ENCODE data around the gene SYT8.

The SYT8 gene

DNA sequence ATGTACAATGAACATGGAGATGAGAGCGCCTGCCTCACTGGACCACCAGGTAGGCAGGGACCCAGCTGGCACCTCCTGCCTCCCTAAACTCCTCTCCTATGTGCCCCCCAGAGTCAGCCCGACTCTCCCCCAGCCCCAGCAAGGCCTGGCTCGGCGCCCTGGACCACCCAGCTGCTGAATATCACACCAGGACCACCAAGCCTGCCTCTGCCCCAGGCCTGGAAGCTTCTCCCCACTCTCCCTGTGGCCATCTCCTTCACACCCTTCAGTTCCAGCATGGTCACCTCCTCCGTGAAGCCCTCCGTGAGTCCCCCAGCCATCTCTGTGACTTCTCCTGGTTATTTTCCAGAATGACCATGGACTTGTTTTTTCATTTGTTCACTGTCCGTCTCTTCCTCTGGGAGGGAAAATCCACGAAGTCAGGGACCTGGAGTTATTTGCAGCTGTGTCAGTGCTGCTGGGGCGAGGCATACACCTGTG, 11.7 kb downstream of the SYT8 start:
- DNase-seq, result no peak

DNA sequence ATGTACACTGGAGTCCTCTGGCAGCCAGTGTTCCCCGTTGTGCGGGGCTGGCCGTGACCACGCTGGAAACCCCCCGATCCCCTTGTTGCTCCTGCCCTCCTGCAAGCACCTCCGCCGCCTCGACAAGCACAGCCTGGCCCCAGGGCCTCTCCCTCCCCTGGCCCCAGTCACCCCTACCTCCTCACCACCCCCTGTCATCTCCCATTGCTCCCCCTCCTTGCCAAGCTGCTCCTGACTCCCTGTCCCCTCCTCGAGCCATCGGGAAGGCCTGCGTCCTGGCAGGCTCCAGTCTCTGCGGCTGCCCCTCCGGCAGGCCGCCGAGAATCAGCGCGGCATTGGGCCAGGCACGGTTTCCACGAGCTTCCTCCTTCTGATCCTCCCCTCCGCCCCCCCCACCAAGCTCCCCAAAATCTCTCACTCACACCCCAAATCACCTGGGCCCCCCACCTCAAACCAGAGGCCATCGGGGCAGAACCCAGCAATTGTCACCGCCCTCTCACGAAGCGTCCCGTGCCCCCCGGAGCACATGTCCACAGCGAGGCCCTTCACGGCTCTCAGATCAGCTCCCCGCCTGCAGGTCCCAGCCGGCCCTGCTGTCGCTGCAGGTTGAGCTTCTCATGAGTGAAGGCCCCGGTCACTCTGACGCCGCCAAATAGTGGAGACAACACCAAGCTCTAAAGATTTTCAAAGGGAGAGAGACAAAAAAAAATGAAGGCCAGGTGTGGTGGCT, 12.4 kb downstream of the SYT8 start:
- no peak for DNase-seq

DNA sequence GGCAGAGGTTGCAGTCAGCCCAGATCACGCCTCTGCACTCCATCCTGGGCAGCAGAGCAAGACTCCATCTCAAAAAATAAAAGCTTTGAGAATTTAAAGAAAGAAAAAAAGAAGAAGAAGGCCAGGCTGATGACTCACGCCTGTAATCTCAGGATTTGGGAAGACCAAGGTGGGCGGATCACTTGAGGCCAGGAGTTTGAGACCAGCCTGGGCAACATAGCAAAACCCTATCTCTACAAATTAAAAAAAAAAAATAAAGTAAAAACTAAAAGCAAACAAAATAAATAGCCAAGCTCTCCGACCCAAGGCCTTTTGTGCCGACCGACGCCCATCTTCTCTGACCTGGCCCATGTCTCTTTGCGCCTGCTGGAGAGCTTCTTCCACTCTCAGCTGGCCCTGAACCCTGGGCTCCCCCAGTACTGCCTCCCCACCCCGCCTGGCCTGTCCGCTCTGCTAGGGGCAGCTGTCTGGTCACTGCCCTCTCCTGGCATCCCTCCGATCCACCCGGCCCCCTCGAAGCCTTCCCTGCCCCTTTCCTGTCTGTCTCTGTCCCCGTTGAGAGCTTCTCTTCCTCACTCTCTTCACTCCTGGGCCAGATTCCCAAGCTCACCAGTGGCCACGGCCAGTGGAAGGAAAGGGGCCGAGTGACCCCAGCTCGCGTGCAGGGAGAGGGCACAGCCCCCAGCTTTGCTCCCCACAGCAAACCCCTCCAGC, 13.3 kb downstream of the SYT8 start:
- DNase-seq, result no peak

DNA sequence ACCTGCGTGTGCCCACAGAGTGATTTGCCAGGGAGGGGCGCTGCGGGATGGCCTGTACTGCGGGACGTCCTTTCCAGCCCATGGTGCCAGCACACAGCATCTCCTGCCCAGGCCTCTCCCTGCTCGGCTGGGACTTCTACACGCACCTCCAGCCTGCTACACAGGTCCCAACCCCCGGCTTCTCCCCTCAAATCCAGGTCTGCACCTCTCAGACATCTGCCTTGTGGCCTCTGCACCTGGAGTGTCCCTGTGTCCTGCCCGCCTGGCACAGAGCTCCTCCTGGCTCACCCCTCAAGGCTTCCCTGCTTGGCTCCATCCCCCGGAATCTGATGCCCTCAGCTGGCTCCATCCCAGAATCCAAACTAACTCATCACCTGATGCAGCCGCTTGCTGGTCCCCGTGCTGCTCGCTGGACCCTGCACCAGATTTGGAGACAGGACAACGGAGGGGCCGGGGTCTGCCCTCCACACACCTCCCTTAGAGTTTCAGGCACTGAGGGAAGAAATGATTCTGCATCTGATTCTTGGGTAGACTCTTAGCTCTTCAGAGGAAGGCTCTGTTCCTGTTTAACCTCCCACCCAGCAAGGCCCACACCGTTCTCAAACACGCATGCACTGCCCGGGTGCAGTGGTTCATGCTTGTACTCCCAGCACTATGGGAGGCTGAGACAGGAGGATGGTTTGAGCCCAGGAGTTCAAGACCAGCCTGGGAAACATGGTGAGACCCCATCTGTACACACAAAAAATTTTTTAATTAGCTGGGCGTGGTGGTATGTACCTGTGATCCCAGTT, 14.0 kb downstream of the SYT8 start:
- no peak for DNase-seq

DNA sequence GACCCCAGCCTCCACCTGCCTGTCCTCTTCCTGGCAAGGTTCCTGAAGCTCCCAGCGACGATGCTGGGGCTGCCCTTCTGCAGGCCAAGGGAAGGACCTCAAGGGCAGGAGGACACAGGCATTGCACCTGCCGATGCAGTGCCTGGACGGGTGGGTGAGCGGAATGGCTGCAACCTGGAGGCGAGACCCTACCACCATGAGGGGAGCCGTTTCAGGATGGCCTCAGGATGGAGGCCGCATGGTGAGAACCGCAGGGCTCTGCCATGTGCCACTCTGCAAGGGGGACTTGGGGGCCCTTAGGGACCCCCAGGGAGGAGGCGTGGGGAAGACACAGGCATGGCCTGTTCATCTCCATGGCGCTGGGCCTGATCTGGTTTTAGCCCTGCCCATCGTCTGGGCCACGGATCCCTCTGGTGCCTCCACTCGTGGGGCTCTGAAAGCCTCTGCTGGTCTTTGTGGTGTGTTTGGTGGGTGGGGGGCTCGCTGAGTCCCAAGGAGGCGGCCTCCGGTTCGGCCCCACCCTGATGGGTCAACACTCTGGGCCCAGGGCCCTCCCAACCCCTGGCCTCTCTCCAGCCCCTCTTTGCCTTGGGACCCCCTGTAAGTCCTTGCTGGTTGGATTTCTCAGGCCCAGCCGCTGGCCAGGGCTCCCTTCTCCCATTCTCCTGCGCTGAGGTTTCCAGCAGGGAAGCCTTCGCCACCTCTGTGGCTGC, 16.8 kb downstream of the SYT8 start:
- DNase-seq, result no peak

DNA sequence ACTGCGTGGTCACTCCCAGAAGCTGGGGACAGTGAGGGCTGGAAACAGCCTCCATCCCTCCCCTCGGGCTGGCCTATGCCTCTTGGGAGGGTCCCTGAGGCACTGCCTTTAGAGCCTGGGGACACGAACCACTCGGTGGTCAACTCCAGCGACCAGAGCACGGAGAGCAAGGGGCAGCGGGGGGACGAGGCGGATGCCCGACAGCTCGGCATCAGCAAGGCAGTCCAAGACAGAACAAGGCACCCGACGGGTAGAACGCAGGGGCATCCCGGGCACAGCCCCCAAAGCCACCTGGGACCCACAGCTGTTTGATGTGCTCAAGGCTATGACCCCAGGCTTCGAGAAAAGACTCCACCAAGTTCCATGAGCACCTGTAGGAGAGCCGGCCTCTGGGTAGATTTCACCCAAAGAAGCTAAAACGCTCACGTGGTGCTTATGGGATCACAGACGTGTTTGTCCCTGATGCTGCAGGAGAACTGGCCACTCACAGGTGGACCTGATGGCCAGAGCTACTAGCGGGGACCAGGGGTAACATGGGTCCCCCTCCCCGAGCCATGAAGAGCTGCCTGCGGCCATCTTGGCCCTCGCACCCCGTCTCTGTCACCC, 17.6 kb downstream of the SYT8 start:
- DNase-seq, result peak; percentile 54

DNA sequence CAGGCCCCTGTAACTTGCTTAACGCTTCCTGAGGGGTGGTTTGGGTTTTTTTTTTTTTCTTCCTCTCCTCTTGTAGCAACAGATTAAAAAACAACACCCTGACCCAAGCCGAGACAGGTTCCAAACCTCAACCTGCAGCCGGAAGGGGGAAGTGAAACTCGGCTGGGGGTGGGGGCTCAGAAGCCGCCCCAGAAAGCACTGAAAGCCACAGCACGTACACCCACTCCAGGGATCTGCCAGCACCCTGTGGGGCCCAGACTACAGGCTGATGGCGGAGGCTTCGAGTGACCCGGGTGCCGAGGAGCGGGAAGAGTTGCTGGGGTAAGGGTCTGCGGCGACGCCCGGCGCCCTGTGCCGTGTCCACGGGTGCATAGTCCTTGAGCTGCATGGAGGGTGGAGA, 18.1 kb downstream of the SYT8 start, which contains the start of gene LSP1:
TSS of gene LSP1 (plus strand) at position 208 of the 400 bp plus-strand sequence. CDS start at position 269, 61 bp downstream.
- peak; percentile 91 for DNase-seq

DNA sequence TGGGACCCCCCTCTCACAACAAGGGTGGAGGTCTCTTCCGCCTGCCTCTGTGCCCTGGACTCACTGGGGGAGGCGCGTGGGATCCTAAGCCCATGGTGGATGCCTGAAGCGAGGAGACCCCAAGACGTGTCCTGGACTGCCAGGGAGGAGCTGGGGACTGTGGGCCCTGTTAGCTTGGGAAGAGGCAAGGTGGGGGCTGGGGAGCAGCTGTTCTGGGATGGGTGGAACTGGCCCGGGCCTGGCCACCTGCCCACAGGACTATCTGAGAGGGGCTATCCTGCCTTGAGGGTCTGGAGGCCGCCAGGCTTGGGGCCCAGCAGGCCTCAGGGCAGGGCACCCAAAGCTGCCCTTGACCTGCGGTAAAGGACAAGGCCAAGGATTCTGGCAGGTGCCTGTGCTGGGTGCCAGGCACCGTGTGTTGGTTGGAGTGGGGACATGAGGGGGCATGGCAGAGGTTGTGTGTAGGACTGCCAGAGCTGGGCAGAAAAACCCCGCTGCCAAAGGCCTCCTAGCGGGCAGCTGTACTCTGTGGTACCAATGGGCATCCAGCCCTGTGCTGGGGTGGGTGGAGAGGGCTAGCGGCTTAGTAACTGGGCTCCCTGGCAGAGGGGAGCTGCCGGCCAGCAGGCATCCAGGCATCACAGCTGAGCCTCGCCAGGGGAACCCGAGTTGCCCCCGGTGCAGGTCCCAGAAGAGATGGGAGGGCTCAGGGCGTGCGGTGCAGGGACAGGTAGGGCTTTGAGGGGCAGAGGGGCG, 18.8 kb downstream of the SYT8 start:
- DNase-seq, result peak; percentile 62

DNA sequence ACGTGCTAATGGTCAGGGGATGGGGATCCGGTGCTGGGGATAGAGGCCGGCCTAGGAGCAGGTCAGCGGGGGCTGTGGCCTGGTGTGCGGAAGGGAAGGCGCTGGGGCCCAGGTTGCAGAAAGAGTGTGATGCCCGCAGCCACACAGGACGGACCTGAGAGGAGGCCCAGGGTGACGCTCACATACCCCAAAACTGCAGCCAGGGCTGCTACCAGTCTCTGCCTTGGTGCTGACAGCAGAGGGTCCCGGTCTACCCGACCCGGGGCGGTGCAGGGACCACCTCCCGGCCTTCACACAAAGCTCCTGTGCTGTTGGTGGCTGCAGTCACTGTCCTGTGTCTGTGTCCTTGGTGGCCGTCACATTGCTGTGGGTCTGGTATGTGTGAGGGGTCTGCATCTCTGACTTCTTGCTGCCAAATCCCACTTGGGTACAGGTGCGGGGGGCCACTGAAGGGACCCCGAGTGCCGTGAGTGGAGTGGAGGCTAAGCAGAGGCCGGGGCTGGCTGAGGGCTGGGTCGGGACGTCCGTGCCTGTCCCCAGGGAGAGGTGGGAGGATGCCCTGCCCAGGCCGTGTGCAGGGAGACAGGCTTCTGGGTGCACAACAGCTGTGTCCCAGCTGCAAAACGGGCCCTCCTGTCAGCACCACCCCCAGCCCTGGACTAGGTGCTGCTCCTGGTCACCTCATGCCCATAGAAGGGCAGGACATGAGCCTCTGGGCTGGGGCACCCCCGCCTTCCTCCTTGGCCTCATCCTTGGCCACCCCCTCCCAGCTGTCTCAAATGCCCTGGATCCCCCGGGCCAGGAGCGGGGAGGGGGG, 19.6 kb downstream of the SYT8 start:
- no peak for DNase-seq

DNA sequence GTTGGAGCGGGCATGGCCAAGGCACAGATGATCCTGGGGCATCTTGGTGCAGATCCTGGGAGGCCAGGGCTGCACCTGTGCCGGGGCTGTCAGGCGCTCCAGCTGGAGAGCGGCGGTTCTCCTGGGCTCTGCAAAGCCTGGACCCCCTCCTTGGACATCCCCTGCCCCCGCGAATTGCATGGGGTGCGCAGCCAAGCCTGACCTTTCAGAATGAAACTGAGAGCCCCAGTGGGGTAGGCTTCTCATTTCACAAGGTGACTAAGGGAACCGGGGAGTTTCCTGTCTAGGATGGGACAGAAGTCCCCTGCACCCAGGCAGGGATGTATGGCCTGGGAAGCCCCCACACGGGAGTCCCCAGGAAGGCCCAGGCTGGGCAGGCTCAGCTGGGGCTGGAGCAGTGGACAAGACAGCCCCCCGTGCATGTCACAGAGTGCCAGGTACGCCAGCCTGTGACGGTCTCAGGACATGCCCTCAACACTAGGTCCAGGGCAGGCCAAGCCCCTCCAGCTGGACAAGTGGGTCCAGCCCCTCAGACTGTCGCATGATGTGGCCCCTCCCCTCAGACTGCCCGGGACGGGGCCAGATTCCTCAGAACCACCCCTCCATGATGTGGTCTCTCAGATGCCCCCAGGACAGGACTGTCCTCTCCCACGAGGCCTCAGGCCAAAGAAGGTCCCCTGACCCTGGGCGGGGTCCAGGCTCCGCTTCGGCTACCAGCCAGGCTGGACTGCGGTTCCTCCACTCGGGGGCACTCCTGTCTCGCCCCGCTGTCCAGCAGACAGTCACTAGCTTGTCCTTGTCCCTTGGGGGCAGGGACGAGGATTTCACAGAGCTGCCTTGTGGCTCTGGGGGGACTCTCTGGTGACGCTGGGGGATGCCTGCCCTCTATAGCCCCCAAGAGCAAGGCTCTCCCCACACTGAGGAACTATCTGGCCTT, 20.4 kb downstream of the SYT8 start:
- DNase-seq, result no peak

DNA sequence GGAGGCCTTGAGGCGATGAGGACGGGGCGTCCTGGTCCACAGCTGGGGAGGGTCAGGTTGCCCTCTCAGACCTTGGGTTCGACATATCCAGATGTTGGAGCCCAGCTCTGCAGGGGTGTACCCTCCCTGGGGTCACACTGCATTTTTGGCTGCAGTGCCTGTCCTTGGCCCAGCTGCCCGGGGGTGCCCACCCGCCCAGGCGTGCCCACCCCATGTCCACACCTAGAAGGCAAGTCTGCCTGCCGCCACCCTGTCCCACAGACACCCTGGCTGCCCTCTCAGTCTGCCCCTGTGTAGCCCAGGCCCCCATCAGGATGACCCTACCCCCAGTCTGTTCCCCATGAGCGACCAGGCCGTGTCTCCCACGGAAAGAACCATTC, 21.1 kb downstream of the SYT8 start:
- no peak for DNase-seq

DNA sequence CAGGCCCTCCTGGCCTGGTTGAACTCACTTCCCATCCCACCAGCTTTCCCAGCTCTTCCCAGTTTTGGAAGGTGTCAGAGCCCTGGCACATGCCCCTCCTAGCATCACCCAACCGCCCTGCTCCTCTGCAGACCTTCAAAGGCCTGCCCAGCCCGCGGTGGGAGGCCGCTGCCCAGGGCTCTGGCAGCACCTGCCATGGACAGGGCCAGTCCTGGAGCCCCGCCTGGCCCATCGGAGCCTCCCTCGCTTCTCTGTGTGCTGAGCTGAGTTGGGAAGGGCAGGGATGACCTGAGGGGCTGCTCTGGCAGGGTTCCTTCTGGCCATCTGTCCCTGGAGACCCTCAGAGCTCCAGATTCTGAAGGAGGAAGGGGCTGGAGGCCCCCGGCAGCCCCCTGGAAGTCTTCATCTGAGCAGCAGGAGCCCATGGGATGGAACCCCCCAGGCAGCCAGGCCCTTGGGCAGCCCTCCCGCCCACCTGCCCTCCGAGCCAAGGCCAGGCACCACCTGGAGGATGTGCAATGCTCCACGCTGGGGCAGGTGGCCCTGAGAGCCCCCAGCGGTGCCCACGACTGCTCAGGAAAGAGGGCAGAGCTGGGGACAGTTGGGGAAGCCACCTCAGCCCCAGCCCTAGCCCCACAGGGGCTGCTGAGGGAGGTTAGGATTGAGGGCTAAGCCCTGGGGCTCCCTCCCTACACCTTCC, 21.7 kb downstream of the SYT8 start:
- DNase-seq, result no peak

DNA sequence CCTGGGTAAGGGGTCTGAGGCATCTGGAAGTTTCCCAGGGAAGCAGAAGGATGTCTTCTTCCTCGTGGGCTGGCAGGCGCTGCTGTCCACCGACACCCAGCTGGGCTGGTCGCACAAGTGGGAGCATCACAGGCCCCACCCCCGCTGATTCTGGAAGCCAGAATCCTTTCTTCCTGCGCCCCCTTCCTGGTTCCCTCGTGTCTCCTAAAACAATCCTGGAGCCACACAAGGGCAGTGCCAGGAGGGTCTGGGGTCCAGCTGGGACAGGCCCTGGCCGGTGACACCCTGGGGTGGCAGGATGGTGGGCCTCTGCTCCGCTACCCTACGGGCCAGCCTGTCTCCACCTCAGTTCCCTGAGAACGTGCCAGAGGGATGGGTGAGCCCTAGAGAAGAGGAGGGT, 22.3 kb downstream of the SYT8 start:
- no peak for DNase-seq

DNA sequence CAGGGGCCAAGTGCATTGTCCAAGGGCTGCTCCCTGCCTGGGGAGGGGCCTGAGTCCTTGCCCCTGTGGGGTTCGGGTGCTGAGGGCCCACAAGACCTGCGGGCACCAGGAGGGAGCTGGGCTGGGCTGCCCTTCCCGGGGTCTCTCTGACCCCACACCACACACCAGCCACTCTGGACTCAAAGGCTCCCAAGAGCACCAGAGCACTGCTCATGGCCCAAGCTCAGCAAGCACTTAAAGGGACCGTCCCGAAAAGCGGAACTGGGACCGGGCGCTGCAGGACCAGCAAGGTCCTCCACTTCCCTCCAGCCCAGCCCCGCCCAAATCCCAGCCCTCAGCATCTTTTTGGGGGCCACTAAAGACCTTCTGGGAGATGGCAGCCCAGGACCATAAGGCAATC, 23.4 kb downstream of the SYT8 start:
- no peak for DNase-seq

DNA sequence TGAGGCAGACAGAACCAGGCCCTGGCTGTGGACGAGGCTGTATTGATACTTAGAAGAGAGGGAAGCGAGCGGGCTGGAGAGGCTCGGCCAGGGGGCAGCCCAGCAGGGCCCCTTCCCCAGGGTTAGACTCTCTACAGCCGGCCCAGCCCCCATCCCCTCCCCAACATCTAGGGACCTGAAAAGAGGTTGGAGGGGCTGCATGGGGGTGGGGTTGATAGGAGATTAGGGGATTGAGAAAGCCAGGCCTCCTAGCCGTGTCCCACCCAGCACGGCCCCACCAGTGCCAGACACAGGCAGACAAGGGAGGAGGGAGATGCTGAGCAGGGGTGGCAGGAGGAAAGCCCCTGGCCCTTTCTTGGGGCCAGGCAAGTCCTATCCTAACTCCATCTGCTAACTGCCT, 23.8 kb downstream of the SYT8 start:
- DNase-seq, result no peak

DNA sequence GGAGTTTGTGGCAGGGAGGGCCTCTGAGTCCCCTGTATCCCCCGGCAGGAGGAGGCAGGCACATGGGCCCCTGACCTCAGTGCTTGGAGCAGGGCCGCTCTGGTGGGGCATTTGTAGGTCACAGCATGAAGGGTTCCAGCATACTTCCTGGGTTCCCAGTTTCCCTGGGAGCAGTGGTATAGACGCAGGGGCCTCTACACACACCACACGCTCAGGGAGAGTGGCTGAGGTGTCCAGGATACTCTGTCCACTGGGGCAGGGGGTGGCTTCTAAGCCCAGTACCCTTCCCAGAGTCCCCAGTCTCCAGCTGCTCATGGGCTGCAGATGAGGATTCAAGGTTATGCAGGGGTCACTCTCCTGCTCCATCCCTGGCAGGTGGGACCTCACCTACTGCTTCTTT, 24.2 kb downstream of the SYT8 start:
- DNase-seq, result no peak

DNA sequence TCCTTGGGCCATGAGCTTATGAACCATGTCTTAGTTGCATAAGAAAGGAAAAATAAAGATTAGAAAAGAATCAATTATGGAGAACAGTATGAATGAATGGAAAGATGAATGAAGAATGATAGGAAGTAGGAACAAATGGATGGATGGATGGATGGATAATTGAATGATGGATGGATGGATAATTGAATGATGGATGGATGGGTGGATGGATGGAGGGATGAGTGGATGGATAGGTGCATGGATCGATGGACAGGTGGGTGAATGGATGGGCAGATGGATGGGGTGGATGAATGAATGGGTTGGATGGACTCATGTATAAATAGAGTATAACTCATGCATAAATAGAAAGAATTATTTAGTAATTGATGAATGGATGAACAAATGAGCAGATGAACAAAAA, 25.3 kb downstream of the SYT8 start:
- DNase-seq, result no peak

DNA sequence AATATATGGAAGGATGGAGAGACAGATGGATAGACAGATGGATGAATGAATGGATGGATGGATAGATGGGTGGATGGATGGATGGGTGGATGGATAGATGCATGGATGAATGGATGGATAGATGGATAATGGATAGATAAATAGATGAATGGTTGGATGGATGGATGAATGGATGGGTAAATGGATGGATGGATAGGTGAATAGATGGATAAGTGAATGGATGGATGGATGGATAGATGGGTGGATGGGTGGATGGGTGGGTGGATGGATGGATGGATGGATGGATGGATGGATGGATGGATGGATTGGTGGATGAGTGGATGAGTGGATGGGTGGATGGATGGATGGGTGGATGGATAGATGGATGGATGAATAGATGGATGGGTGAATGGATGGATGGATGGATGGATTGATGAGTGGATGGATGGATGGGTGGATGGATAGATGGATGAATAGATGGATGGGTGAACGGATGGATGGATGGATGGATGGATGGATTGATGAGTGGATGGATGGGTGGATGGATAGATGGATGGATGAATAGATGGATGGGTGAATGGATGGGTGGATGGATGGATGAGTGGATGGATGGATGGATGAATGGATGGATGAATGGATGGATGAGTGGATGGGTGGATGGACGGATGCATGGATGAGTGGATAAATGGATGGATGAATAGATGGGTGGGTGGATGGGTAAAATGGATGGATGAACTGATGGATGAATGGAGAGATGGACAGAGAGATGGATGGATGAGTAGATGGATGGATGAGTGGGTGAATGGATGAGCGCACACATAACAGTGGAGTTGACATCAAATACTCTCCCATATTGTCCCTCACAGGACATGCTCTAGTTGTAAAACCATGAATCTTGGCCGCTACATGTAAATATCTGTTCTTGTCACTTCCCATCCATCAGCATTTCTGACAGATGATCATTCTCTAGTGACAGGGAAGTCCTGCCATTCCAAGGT, 26.9 kb downstream of the SYT8 start:
- no peak for DNase-seq

All from RPMI8226 (cell line).